HEK293 (cell line): Measurements from ENCODE around the gene EIF5A.
A peak's percentile ranks its signal among the peaks of the same experiment; 100 is the strongest.

ENCODE experiments used
- CTCF ChIA-PET: fragments of 350-600 bp; formaldehyde crosslinking; extraction: SDS; loops from one replicate; lab custom pipeline; 2021; ENCODE audit warnings: antibody characterized with exemption; lab: Yijun Ruan, JAX
- POLR2A ChIA-PET: fragments of 300-600 bp; formaldehyde crosslinking; extraction: SDS; loops from one replicate; lab custom pipeline; 2020; ENCODE audit warnings: antibody characterized with exemption, inconsistent platforms; lab: Yijun Ruan, JAX
- H3K27ac ChIP-seq: fragments of 200-500 bp; sonication (Bioruptor generic); 2 replicates; pipeline ENCODE4 v1.5.1; 2014; ENCODE audit warnings: low read depth, low read length, control low read depth, inconsistent platforms; ENCODE audit errors: extremely low read depth
- H3K36me3 ChIP-seq, 2 experiments: fragments of 200-500 bp in 1 of 2; sonication (Bioruptor generic) in 1 of 2; 1 replicate in 1 of 2; 2 replicates in 1 of 2; pipeline ENCODE4 v1.5.1; 2014 to 2017; ENCODE audit warnings: inconsistent platforms in 2 of 2, low read length in 2 of 2; ENCODE audit not compliant: control insufficient read depth in 2 of 2, insufficient read depth in 1 of 2
- H3K4me1 ChIP-seq: fragments of 200-500 bp; sonication (Bioruptor generic); 2 replicates; pipeline ENCODE4 v1.5.1; 2014; ENCODE audit warnings: mild to moderate bottlenecking, low read length, inconsistent platforms; ENCODE audit not compliant: control insufficient read depth, insufficient read depth
- H3K4me3 ChIP-seq: 2 replicates; pipeline ENCODE4 v1.5.1; 2011; ENCODE audit warnings: low read depth, mild to moderate bottlenecking, control low read depth, low read length, moderate library complexity
- H3K9me3 ChIP-seq: fragments of 200-500 bp; sonication (Bioruptor generic); 2 replicates; pipeline ENCODE4 v1.5.1; 2014; ENCODE audit warnings: low read depth, low read length, inconsistent platforms; ENCODE audit not compliant: control insufficient read depth, insufficient read depth
- CTCF ChIP-seq: fragments of 450-650 bp; formaldehyde crosslinking; IDR thresholded peaks from 2 replicates; pipeline ENCODE4 v1.5.1; 2016; ENCODE audit warnings: missing biosample characterization, missing genetic modification characterization
- FEZF1 ChIP-seq: fragments of 450-650 bp; formaldehyde crosslinking; IDR thresholded peaks from 2 replicates; pipeline ENCODE4 v1.5.1; 2016; ENCODE audit warnings: missing biosample characterization, missing genetic modification characterization
- ZBTB17 ChIP-seq: fragments of 450-650 bp; formaldehyde crosslinking; IDR thresholded peaks from 2 replicates; pipeline ENCODE4 v1.5.1; 2016; ENCODE audit warnings: missing biosample characterization, missing genetic modification characterization
- ZBTB26 ChIP-seq: fragments of 450-650 bp; formaldehyde crosslinking; optimal IDR thresholded peaks from 2 replicates; pipeline ENCODE3; 2016; ENCODE audit warnings: missing biosample characterization, mild to moderate bottlenecking, missing genetic modification characterization
- ZBTB7A ChIP-seq: fragments of 450-650 bp; formaldehyde crosslinking; IDR thresholded peaks from 2 replicates; pipeline ENCODE4 v1.5.1; 2016; ENCODE audit warnings: low read depth, missing biosample characterization, missing genetic modification characterization
- ZFP37 ChIP-seq: fragments of 450-650 bp; formaldehyde crosslinking; IDR thresholded peaks from 2 replicates; pipeline ENCODE4 v1.5.1; 2016; ENCODE audit warnings: missing biosample characterization, missing genetic modification characterization
- ZNF112 ChIP-seq: fragments of 450-650 bp; formaldehyde crosslinking; IDR thresholded peaks from 2 replicates; pipeline ENCODE4 v1.5.0; 2017; ENCODE audit warnings: missing biosample characterization, missing genetic modification characterization
- ZNF26 ChIP-seq: fragments of 450-650 bp; formaldehyde crosslinking; IDR thresholded peaks from 2 replicates; pipeline ENCODE4 v1.5.1; 2016; ENCODE audit warnings: missing biosample characterization, missing genetic modification characterization
- ZNF311 ChIP-seq: fragments of 450-650 bp; formaldehyde crosslinking; IDR thresholded peaks from 2 replicates; pipeline ENCODE4 v1.5.1; 2017; ENCODE audit warnings: missing biosample characterization, missing genetic modification characterization, borderline replicate concordance
- ZNF335 ChIP-seq: fragments of 450-650 bp; formaldehyde crosslinking; conservative IDR thresholded peaks from 2 replicates; pipeline ENCODE4 v1.5.1; 2016; ENCODE audit warnings: missing biosample characterization, missing genetic modification characterization
- ZNF513 ChIP-seq: fragments of 450-650 bp; IDR thresholded peaks from 2 replicates; pipeline ENCODE4 v1.5.1; 2018; ENCODE audit warnings: missing biosample characterization, missing genetic modification characterization
- ZNF561 ChIP-seq: fragments of 450-650 bp; IDR thresholded peaks from 2 replicates; pipeline ENCODE4 v1.5.1; 2018; ENCODE audit warnings: missing biosample characterization, missing genetic modification characterization, borderline replicate concordance
- ZNF571 ChIP-seq: fragments of 450-650 bp; formaldehyde crosslinking; IDR thresholded peaks from 2 replicates; pipeline ENCODE4 v1.5.0; 2017; ENCODE audit warnings: missing biosample characterization, missing genetic modification characterization
- ZNF654 ChIP-seq: fragments of 450-650 bp; formaldehyde crosslinking; IDR thresholded peaks from 2 replicates; pipeline ENCODE4 v1.5.1; 2016; ENCODE audit warnings: low read depth, missing biosample characterization, missing genetic modification characterization
- ZSCAN18 ChIP-seq: fragments of 450-650 bp; formaldehyde crosslinking; IDR thresholded peaks from 2 replicates; pipeline ENCODE4 v1.5.1; 2016; ENCODE audit warnings: missing biosample characterization, missing genetic modification characterization
- ZSCAN5A ChIP-seq: fragments of 450-650 bp; formaldehyde crosslinking; IDR thresholded peaks from 2 replicates; pipeline ENCODE4 v1.5.1; 2016; ENCODE audit warnings: missing biosample characterization, missing genetic modification characterization

Gene EIF5A

GRCh38 chr17:7322520-7323194, 15.2 kb downstream of the EIF5A start (continued):
- TF ChIP-seq ZFP37 (tag by site-specific recombination) (no peak), ZNF571 (no peak), ZNF26 (tag by site-specific recombination) (no peak), ZNF561 (tag by site-specific recombination) (no peak), ZSCAN18 (tag by site-specific recombination) (no peak)

- Histone ChIP-seq H3K4me1 (peaks cover 6% of the 10 kb centered on the region), H3K4me3 (no peak overlapping the region), H3K36me3 (peaks cover 31 to 78% of the 10 kb centered on the region in 2 experiments), H3K9me3 (no peaks in the 10 kb centered on the region), H3K27ac (no peak overlapping the region)
- ChIA-PET CTCF (interaction anchor here (1.0 to 5.2 kb wide), 10 partner anchors 12 to 237 kb away, joined by 3 to 50 read pairs (median 4); partner anchors contain the start of gene ACAP1), POLR2A (interaction anchor here (0.9 to 1.1 kb wide), 2 partner anchors 20 to 160 kb away, joined by 3 read pairs; partner anchors contain the start of gene POLR2A)
- TF ChIP-seq ZNF335 (tag by site-specific recombination) = peak; percentile 35; the same call in 1 of the 2 replicates
- TF ChIP-seq ZBTB26 (tag by site-specific recombination) = peak; percentile 15
- TF ChIP-seq CTCF (tag by site-specific recombination) = peak; percentile 79
- no peak for TF ChIP-seq ZBTB7A (tag by site-specific recombination)
- TF ChIP-seq ZNF654 = peak; percentile 16; the same call in 1 of the 2 replicates
These were observed 16.5 kb downstream of the EIF5A start for GRCh38 chr17:7323731-7324437.

GRCh38 chr17:7324438-7324779, 17.0 kb downstream of the EIF5A start:
- Histone ChIP-seq H3K4me3 (no peak overlapping the region), H3K27ac (no peak overlapping the region), H3K36me3 (peaks cover 31 to 74% of the 10 kb centered on the region in 2 experiments), H3K9me3 (no peaks in the 10 kb centered on the region), H3K4me1 (peaks cover 6% of the 10 kb centered on the region)
- ChIA-PET POLR2A (interaction anchor here (0.9 to 1.1 kb wide), 2 partner anchors 20 to 159 kb away, joined by 3 read pairs; partner anchors contain the start of gene POLR2A), CTCF (interaction anchor here (0.5 to 5.2 kb wide), 9 partner anchors 14 to 236 kb away, joined by 4 to 50 read pairs (median 4); no protein-coding TSS in a partner anchor)
- no peak for TF ChIP-seq ZNF112 (tag by site-specific recombination)
- no peak for TF ChIP-seq ZBTB17
- TF ChIP-seq ZNF311 (tag by site-specific recombination) = no peak
- no peak for TF ChIP-seq FEZF1 (tag by site-specific recombination)
- TF ChIP-seq ZSCAN5A (tag by site-specific recombination) = no peak
- no peak for TF ChIP-seq ZNF513 (tag by site-specific recombination)
